HG03103 (cell line): ENCODE measurements around the gene LCN10.
"Not testable (repeated sequence)": the region's sequence is repeated elsewhere in the genome, so short reads cannot be mapped to it uniquely, and the experiment has no call there.

ENCODE experiments used
- ATAC-seq: cut with Tn5 transposase; IDR thresholded peaks from one replicate; pipeline ENCODE4 v1.9.1; 2021; ENCODE audit warnings: low read depth; ENCODE audit not compliant: unreplicated experiment

Gene LCN10

GRCh38 chr9:136707849-136708517 lies 34.8 kb downstream of the LCN10 start:
- no peak for ATAC-seq

DNA sequence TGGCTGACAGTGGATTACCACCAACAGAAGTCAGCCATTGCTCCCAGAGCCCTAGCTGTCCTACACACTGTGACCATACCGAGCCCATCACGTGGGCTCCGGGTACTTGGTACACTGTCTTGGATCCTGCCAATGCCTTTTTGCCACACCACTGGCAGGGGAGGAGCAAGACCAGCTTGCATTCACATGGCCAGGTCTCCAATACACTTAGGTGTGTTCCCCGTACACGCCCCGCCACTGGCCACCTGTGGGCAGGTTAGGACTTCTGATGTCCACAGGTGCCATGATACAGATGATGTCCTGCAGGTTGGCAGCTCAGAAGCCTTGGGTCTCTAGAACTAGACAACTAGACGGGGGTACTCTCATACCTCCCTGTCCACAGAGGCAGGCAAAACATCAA lies 35.7 kb downstream of the LCN10 start:
- no peak for ATAC-seq

GRCh38 chr9:136705564-136705963 lies 37.2 kb downstream of the LCN10 start:
- ATAC-seq = no peak

GRCh38 chr9:136704741-136705140 lies 38.0 kb downstream of the LCN10 start:
- ATAC-seq = not testable (repeated sequence)

DNA sequence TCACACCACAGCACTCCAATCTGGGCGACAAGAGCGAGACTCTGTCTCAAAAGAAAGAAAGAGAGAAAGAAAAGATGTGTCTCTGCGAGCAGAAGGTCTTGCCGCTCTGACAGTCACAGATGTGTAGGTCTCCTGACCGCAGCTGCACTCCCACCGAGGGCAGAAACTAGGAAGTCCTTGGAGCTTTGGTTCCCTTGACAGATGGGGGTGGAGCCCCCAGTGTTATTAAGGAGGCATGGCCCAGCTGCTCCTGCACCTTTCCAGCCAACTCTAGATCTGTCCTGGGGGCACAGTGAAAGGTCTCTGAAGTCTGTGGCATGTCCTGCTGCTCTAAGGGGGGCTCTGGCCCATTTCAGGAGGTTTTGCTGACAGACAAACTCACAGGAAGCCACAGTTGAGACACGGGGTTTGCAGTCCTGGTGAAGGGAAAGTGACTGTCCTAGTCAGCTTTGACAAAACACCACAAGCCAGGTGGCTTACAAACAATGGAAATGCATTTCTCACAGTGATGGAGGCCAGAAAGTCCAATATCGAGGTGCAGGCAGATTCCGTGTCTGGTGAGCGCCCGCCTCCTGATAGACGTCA lies 39.4 kb downstream of the LCN10 start:
- no peak for ATAC-seq

DNA sequence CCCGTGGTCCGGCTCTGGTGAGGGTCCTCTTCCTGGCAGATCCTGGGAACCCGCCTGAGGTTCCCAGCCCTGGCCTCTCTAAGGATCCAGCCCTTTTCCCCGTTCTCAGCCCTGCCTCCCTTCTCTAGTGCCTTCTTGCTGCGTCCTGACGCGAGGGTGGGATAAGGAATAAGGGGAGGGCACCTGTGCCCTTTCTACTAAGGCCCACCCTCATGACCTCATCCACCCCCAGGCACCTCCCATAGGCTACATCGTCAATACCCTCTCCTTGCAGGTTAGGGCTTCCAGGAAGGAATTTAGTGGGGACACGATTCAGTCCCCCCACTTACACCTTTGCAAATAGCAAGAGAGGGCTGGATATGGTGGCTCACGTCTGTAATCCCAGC lies 41.1 kb downstream of the LCN10 start:
- no peak for ATAC-seq

DNA sequence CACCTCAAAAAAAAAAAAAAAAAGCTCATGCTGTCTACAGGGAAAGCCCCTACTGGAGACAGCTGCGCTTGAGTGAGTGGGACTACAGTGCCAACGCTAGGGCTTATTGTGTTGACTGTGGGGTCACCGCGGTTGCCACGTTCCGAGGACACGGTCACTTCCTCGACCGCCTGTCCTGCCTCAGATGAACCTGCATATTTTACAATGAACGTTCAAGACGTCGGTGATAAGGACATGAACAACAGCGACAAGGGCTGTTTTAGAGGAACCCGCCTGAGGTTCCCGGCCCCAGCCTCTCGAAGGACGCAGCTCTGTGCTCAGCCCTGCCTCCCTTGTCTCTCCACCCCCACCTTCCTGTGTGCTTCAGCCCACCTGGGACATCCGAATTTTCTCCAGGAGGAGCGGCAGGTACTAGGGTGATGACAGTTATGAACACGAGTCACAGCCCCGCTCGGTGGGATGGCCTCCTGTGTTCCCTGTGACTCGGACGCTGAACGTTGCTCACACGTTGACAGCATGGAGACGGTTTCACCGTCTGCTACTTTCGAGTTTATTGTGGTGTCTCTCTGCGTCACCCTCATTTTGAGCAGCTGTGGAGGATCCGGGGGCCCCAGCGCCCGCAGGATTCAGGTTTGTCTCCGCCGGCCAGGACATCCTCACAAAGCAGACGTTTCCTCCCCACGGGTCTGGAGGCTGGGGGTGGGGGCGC lies 41.6 kb downstream of the LCN10 start:
- ATAC-seq = no peak

DNA sequence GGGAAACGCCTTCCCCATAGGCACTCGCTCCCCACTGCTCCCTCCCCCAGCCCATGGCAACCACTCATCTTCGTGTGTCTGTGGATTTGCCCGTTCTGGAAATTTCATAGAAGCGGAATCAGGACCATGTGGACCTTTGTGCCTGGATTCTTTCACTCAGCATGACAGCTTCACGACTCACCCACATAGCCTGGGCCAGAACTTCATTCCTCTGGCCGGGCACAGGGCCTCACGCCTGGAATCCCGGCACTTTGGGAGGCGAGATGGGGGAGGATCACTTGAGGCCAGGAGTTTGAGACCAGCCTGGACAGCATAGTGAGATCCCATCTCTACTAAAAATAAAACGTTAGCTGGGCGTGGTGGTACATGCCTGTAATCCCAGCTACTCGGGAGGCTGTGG lies 42.4 kb downstream of the LCN10 start:
- no peak for ATAC-seq

- ATAC-seq = no peak
Measured at GRCh38 chr9:136698635-136699246, 44.0 kb downstream of the LCN10 start.

DNA sequence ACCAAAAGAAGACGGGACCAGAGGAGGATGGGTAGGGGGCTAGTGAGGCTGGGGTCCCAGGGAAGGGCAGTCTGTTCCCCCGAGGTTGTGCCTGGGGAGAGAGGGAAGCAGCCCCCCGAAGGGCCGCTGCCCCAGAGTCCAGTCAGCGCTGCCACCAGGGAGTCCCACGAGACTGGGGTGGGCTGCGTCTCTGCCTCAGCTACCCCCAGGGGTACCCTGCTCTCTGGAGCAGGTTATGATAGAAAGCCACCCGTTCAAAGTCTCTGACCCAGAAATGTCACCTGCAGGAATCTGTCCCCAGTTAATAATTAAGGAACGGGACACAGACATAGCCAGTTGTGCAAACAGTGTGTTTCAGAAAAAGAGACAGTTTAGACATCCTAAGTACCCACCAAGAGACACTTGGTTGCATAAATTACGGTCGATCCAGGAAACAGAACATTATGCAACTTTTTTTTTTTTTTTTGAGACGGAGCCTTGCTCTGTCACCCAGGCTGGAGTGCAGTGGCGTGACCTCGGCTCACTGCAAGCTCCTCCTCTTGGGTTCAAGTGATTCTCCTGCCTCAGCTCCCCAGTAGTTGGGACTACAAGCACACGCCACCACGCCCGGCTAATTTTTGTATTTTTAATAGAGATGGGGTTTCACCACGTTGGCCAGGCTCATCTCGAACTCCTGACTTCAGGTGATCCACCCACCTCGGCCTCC lies 44.8 kb downstream of the LCN10 start:
- ATAC-seq = no peak

GRCh38 chr9:136697146-136697820 lies 45.5 kb downstream of the LCN10 start:
- no peak for ATAC-seq

DNA sequence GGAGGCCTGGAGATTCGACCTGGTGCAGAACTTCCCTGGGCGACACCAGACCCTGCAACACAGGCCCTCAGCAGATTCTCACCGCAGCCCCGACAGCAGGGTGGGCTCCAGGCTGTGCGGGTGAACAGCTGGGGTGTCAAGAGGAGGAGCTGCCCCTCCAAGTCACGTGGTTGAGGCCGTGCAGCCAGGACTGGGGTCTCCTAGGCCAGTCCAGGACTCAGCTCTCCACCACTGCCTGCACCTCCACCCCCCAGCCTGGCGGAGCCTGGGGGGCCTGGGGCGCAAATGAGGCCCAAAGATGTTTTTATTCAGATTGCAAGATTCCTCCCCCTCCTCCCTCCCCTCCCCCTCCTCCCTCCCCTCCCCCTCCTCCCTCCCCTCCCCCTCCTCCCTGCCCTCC lies 46.2 kb downstream of the LCN10 start:
- ATAC-seq = no peak

GRCh38 chr9:136695955-136696354 lies 46.8 kb downstream of the LCN10 start:
- no peak for ATAC-seq

GRCh38 chr9:136695435-136695895 lies 47.3 kb downstream of the LCN10 start:
- no peak for ATAC-seq

GRCh38 chr9:136694872-136695247 lies 47.9 kb downstream of the LCN10 start:
- no peak for ATAC-seq

DNA sequence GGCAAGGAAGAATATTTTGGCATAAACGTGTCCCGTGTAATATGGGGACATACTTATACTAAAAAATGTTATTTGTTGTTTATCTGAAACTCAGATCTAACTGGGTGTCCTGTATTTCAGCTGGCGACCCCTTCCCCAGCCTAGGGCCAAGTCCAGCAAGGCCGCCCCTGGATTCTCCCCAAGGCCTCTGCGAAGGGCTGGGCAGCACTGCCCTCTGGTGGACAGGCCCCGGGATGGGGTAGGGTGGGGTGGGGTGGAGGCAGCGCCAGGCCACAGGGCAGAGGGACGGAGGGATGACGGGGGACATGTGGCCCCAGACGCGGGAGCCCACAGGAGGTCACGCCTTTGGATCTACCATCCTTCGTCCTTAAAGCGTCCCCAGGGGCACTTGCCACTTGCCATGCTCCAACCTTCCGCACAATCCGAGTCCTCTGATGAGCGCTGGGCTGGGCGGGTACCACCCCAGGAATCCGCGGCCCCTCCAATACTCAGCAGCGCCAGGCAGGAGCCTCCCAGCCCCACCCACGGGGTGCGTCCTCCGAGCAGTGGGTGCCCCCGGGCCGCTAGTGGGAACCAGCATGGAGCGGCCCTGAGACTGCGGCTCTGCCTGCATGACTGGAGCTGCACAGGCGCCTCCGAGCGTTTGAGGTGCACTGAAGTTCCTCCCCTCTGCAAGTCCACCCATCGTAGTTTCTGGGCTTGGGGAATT lies 48.4 kb downstream of the LCN10 start:
- no peak for ATAC-seq

DNA sequence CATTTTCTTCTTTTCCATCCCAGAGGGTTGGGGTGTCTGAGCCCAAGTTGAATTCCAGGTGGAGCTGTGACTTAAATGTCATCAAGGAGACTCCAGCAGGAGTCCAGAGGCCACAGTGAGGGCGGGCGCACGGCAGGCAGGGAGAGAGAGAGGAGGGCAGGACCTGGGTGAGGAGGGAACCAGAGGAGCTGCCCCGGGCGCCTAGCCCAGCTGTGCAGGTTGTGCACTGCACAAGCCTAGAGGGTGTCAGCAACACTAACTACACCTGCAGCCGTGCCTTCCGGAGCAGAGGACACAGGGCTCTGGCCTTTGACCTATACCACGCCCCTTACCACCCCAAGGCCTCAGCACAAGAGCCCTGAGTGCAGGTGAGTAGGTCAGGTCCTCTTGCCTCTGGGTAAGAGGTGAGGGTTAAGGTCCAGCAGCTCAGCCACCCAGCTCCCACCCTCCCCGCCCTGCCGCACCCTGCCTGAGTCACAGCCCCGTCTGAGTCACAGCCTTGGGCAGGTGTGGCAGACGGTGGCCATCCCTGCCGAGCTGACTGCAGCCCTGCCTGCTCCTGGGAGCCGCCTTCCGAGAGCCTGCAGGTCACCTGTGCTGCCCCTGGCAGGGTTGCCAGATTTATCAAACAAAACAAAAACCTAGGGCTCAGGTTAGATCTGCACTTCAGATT lies 49.1 kb downstream of the LCN10 start:
- no peak for ATAC-seq

DNA sequence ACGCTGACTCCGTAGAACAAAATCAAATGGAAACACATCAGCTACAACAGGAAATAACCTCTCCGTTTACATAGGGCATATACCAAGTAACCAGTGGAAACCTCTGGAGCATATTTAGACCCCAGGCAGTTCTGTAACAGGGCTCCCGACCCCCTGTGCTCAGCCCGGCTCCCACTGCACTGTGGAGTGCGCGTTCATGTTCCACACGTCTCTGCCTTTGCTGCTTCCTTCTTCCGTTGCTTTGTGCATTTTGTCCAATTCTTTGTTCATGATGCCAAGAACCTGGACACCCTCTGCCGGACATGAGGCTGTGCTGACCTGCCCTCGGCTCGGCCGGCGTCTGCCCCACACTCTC lies 49.6 kb downstream of the LCN10 start:
- ATAC-seq = no peak
